Fibroblast of upper back skin (primary cell): ENCODE data around the gene HPS1.

Source experiments
- DNase-seq: peaks from one replicate; pipeline ENCODE4 v3.0.0-alpha.2; 2013

Gene HPS1

DNA sequence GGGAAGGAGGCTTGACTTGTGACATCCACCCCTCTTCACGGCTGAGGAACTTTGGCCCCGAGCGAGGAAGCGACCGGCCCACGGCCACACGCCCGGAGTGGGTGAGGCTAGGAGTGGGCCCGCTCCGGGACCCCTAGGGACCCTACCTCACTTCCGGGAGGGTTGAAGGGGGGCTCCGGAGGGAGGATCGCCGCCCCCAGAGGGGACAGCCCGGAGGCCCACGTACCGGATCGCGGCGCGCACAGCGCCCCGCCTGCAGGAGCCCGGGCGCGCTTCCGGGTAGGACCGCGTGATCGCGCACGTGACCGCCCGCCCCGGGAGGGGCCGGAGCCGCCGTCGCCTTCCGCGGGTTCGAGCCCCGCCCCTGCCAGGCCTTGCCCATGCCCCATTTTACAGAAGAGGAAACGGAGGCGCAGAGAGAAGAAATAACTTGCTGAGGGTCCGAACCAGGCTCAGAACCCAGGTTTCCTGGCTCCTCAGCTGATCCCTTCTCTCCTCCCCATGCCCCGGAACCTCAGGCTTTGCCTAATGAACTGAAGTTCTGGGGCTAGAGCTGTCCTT, at the start of gene HPS1:
Gene HPS1, minus strand, starts transcription at position 275 of the 561 bp plus-strand sequence. CDS start 3,695 bp downstream, outside the sequence.
- peak; percentile 73 for DNase-seq

DNA sequence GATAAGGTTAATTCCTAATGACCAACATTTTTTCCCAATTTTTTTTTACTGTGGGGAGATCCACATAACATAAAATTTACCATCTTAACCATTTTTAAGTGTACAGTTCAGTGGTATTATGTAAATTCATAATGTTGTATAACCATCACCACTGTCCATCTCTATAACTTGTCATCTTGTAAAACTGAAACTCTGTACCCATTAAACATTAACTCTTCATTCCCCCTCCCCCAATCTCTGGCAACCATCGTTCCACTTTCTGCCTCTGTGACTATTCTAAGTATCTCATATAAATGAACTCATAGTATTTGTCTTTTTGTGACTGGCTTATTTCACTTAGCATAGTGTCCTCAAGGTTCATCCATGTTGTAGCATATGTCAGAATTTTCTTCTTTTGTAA, 46.0 kb upstream of the HPS1 start:
- DNase-seq: no peak

DNA sequence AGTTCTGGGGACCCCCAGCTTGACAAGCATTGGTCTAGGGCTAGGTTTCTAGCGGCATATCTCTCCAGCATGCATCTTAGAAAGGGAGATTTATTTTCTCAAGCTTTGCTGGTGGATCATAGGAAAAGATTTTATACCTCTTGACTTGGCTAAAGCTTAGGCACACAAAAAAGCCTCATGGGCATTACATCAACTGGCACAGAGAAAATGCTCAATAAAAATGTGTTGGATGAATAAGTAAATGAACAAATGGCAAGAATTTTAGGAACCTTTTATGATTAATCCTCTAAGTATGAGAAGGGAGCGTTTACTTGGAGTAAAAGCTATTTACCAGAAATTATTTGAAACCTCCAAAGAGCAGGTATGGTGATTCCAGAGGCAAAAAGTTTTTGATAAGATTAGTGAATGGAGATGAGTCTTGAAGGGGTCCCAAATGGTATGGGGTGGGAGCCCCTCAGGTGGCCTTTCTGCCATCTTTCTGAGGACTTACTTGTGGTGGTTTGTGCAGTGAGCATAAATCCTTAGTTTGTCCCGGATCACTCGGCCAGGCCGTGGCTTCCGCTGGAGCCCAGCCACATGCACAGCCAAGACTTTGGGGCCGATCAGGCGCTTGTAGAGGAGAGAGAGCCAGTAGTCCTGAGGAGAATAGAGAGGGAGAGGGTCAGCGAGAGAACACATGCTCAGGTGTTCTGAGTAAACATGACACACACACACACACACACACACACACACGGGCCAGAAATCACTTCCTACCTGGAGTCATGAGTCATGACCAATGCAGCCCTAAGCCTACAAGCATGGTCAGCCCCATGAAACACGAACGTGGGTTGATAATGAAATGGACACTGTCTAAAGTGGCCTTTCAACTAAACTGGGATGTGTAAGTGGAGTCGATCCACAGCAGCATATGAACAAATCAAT, 43.1 kb upstream of the HPS1 start:
- DNase-seq: no peak

DNA sequence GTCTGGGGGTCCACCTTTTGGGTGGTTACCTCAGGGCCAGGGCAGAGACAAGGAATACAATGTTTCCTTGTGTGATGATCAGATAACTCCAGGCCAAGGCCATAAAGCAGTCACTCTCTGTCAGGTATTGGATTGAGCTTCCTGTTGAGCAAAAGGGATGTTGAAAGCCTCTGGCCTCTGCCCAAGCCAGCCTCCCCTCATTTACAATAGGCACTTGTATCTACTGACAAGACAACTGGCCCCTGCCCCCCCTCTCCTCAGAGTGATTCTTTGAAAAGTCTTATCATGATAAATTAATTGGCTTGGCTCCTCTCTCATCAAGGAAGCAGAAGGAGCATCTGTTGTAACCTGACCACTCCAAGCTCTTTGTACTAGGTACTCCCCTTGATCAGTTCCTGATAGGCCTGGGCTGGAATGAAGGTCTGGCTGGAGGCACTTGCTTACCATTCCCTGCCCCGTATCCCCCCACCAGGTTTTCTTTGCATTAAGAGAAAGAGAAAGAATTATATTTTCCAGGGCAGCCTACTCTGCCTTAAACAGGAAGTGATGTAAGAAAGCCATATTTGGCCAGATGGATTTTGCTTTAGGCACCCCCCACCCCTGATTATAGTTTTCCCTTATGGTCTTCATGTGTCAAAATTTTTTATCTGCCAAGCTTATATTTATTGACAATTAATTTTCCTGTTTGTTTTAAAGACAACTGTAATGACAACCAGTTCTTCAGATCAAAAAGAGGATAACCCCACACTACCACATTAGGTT, 42.1 kb upstream of the HPS1 start:
- DNase-seq: no peak

DNA sequence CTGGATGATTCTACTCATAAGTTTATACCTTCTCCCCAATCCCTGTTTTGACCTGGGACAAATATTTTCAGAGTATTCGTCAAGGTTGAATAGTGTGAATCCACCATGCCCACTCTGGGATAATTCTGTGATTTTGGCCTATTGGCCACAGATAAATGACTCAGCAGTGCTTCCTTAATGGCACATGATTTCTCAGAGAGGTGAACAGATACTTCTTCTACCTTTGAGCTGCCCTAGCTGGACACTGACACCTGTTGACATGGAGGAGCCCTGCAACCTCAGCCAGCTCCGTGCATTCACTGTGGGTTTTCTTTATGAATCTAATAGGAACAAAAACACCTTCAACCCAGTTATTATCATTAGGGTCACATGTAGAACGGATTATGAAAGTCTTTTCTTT, 40.9 kb upstream of the HPS1 start:
- DNase-seq: no peak

DNA sequence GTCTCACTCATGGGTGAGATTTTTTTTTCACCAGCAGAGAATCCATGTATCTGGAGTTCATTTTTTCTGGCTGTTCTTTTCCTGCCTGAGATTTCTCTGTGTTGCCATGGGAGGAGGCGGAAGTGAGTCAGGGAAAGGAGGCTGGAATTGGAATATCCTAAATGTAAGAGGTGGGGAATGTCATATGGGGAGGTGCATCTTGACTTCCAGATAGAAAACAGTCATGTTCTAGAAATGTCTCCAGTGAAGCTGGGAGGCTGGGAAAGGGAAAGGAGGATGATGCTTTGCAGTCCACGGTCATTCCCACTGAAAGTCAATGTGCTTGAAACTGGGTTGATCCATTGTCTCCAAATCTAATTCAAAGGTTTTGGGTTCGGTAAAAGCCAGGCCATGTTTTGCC, 39.7 kb upstream of the HPS1 start:
- DNase-seq: peak; percentile 89

DNA sequence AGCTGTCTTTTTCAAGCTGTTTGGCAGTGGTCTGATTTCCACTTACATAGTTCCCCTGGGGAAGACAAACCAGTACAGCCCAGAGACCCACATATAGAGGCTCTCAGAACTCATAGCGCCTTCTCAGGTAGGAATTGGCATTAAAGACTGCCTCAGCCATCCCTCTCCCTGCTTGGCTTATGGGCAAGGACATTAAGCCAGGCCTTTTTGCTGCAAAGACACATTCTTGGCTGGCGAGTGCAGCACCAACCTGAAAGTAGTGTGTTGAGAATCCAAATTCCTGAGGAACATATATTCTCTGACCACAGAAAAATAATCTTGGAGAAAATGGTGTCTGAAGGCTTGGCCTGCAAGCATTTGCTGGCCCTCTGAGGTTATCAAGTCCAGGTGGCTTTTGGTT, 39.2 kb upstream of the HPS1 start:
- DNase-seq: peak; percentile 82

DNA sequence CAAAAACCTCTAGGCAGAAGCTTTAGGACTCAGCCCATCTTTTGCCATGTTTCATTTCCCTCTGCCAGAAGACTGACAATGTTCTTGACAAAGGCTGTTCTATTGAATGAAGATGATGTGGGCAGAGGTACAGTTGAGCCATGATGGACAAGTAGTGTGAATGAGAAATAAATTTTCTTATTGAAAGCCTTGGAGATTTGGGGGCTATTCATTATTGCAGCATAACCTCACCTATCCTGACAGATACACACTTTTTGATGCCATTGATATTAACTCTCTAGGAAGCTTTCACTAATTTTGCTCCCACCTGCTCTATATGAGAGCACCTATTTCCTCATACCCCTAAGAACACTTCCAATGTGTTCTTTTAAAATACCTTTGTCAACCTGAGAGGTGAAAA, 36.9 kb upstream of the HPS1 start:
- no peak for DNase-seq

DNA sequence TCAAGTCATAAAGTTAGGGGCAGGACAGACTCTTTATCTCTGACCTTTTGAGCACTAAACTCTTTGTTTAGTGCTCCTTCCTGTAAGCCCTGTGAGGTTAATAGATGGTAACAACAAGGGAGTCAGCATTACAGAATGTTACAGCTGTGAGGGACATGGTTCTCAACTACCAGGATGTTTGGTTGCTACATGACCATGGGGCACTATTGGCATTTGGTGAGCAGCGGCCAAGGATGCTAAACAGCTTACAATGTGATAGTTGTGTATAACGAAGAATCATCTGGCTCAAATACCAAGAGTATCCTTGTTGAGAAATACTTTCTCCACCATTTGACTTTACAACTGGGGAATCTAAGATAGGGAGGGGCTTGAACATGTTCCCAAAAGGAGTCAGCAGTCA, 35.4 kb upstream of the HPS1 start:
- no peak for DNase-seq

DNA sequence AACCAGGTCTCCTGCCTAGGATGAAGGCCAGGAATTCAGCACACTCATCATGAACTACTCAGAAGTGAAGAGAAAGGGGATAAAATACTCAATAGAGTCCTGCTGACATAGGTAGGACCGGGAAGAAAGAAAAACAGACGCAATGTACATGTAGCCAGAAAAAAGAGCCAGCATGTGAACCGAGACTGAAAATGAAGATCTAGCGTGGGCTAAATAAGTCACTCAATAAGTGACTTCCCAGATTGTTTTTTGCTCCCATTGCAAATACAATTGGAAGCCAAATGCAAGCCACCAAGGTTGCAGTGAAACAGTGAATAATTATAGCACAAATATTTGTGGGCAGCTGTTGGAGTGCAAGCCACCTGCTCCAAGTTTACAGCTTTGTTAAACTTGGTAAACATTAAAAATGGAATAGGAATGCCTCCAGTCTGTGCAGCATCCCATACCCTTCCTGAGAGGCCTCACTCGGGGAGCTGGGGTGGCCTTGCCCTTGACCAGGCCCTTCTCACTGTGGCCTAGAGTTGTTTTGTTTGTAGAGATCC, 34.7 kb upstream of the HPS1 start:
- DNase-seq: no peak

DNA sequence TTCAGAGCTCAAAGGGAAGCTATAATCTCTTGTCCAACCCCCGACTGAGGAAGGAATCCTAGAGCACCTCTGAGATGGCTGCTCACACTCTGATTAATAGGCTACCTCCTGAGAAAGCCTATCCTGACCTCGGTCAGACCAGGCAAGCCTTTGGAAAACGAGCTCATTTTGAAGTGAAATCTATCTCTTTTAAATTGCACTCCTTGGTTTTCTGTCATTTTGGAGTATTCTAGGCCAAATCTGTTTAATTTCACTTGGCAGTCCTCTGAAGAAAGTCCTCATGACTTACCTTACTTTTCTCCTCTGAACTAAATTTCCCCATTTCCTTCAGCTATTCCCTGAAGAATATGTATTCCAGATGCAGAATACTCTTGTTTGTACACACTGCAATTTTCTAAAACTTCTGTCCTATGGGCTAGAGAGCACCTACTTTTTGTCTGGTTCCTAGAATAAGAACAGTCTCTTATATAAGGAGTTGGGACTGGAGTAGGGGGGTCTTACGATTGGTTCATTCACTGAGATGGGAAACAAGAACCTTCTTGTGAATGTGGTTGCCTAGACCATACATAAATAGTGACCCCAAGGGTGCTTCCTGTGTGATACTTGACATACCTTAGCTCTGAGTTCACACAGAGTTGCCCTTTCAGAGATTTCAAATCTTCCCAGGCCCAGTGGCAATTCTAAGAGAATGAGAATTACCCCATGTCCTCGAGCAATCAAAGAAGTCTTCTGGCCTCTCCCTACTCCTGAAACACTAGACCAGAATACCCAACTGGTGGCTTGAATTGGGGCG, 31.9 kb upstream of the HPS1 start:
- DNase-seq: peak; percentile 27

DNA sequence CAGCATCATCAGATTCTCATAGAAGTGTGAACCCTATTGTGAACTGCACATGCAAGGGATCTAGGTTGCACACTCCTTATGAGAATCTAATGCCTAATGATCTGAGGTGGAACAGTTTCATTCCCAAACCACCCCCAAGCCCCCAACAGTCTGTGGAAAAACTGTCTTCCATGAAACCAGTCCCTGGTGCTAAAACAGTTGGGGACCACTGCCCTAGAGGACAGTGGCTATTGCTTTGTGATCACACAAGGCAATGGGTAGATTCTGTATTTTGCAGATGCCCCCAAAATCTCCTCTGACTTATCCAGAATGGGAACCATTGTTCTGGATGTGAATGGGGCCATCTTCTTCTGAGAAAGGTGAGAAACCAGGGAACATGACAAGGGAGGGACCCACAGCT, 31.1 kb upstream of the HPS1 start:
- DNase-seq: no peak

DNA sequence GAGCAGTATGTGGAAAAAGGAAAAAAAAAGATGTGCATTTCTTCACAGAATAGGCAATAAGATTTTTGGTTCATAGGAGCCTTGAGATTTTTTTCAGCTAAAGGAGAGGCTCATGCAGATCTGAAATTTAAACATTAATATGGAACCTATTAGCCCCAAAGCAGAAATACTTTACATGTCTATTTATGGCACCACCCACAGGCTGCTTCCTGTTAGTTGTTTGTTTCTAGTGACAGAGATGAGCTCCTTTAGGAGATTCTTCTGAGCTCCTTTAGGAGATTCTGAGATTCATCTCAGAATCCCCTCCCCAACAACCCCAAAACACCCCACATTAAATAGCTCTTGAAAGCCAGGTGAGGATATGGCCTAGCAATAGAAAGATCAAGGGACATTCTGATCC, 27.9 kb upstream of the HPS1 start:
- DNase-seq: no peak

DNA sequence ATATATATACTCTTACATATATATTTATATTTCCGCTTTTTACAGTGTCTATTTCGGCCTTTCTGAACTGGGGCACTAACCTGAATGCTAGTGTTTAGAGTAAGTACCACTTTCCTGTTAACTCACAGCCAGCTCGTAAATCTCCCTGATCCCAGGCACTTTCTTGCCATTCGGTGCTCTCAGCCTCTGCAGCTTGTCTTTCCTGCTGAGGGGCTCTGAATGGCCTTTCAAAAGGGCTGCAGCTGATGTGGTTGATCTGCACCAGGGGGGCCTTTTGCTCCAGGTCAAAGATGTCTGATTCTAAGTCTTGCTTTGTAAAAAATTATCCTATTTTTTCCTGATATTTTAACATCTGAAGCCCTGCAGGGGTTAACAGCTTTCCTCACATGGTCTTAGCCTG, 25.5 kb upstream of the HPS1 start:
- no peak for DNase-seq

DNA sequence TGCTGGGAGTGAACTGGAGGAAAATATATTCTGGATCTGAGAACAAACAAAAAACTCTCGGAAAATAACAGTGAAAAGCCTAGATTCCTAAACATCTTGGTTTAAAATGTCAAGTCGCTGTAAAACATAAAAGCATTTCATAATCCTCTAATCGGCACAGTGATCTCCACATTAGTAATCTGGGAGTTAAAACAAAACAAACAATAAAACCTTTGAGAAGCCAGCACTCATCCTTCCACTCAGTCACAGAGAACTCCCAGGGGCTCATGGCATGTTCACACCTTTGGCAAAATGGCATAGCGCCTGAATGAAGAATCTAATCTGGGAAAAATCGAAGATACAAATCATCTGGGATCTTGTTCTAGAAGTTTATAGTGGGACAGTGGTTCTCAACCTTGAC, 24.1 kb upstream of the HPS1 start:
- DNase-seq: no peak

DNA sequence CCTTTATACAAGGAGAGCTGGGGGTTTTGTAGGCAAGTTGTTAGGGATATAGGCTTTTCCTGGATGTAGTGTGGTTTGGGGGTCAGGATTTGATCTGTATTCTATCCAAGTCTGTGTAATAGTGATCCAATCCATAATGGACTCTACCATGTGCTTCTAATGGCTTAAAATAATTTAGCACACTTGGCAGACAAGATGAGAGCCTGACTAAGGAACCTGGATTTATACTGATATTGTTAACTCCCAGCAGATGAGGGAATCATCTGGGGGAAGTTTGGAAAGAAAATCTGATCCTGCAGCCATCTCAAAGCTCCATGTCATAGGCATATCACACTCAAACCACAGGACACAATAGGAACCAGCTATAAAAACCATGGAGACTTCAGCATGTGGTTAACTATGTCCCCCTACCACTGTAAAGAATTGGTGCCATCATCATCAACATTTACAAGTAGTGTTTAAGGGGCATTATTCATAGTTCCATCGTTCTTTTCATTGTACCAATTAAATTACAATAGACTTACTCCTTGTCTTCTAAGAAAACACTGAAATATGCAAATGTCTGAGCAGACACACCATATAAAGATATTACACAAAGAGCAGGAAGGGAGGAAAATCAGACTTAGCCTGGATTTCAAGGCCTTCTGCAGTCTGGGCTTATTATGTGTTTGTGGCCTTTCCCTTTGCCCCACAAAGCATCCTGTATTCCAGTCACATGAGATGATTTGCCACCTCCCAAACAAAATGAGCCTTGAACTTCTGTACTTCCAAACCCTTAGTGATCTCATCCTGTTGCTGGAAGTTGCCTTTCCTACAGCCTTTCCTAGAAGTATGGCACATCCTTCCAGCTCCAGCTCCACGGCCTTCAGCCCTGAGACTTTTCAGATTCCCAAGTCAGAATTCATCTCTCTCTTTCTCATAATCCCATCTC, 22.5 kb upstream of the HPS1 start:
- DNase-seq: no peak

DNA sequence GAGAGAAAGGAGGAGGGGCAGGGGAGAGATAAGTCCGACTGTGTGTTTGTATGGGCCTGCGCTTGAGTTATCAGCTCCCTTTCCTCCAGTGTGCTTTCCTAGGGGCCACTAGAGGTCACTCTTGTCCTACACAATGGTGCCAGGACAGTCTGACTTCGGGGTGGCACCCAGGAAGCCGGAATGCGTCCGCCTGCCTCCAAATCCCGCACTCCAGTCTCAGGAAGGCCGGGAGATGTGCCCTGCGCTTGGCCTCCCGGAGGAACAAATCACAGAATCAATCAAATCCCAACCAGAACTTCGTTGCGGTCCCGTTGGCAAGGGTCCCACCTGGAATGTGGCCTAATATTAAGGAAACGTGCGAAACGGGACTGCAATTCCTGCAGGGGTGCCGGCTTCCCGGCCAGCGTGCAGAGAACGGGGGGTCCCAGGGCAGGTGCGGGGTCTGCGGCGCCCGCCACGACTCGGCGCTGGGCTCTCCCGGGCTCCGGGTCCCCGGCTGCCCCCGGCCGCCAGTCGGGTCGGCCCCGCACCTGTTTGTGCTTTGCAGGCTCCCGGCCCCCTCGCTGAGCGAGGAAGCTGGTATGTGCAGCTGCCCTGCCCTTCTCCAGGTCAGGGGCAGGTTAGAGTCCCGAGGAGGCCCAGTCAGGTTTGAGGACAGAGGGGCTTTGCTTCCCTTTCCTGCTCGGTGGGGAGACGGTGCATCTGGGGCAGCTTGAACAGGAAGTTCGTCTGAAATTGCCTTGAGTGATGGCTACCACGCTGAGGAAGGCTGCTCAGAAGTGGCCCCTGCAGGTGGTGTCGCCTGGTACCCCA, 21.0 kb upstream of the HPS1 start:
- peak; percentile 87 for DNase-seq

DNA sequence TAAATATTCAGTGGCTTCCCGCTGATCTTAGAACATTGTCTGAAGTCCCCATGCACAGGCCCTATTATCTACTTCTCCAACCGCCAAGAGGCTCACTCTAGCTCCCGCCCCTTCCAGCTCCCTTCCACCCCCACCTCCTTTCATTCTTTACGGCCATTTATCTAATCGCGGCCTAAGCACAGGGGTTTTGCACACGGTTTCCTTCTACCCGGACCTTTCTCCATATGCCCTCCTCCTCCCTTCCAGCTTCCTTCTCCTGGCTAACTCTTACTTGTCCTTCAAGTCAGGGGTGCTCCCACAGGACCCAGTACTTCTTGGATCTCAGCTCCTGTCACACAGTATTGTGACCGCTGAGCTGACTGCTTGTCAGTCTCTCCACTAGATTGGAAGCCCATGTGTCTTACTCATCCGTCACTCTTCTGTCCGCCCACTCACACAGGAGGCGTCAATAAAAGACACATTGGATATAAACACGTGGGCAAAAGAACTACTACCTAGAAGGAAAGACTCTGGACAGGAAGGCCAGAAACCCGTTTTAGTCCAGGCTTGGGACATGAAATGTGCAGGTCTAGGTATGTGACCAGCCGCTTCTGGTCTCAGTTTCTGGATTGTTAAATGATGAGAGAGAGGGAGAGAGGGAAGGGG, 20.2 kb upstream of the HPS1 start:
- no peak for DNase-seq

DNA sequence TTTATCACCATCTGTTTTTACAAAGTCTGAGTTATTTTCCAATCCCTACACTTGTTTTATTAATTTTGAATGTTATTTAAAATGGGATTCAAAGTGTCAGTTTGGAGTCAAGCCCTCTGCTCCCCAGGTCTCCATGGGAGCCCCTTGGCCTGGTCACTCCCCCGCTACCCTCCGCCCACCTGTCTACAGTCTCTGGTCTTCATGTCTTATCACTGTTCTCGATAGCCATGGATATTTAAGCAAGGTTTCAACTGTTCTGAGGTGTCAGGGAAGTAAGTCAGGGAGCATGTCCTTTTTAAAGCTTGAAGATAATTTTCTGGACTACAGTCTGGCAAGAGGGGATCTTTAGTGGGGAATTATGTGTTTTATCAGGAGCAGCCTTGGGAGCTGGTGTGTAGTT, 19.1 kb upstream of the HPS1 start:
- DNase-seq: no peak
